Amniotic stem cell (primary cell): ENCODE measurements around the gene XRCC1.
"Not testable (repeated sequence)": the region's sequence is repeated elsewhere in the genome, so short reads cannot be mapped to it uniquely, and the experiment has no call there.

Experiments
- DNase-seq: peaks from one replicate; lab custom pipeline; 2025; lab: John Stamatoyannopoulos, UW

Gene XRCC1

DNA sequence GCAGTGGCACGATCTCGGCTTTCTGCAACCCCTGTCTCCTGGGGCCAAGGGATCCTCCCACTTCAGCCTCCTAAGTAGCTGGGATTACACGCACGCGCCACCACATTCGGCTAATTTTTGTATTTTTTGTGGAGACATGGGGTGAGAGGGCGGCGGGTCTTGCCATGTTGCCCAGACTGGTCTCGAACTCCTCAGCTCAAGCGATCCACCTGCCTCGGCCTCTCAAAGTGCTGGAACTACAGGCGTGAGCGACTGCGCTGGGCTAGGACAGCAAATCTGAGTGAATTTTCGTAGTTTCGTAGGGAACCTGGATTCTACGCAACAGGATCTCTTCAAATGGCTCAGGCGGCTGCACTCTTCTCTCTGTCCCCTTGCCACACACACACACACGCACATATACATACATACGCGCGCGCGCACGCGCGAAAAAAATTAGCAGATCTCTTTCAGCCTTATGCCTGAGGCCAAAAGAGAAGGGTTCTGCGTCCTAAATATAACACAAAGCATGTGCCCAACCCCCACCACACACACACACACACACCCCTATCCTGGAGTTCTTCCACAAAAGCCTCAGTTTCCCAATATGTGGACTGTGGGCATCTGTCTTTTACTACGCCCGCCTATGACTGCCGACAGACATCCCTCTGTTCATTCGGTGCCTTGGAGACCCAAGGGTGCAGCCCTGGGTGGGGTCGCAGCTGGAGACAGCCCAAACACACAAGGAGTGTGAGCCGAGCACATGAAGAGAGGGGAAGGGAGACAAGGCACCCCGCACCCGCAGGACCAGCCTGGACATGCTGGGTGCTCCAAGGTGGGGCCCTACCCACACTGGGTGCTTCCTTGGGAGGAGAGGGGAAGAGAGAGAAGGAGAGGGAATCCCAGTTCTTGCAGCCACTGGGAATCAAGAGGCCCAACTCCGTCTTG is 890 bp upstream of the XRCC1 start:
- no peak for DNase-seq

DNA sequence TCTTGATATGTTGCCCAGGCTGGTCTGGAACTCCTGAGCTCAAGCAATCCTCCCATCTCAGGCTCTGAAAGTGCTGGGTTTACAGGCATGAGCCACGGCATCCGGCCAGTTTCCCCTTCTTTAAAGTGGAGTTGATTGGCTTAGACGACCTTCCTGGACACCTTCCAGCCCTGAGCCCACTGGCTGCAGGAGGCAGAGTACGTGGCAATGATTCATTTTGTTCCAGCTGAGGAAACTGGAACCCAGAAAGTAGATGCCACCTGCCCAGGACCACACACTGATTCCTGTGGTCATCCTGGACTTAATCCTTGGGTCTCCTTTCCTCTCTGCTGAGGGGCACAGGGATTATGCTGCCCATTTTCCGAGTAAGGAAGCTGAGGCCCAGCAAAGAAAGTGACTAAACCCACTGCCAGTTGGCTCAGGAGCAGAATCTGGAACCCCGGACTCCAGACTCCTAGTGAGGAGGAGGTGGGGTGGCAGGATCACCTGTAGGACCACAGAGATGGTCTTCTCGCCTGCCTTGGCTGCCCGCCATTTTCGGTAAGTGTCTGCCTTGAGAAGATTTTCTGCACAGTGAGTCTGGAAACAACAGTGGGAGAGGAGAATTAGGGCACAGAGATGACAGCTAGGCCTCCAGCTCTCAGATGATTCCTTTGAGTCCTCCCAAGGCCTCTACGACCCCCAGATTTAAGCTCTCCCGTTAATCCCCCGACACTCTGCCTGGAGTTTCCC is 737 bp downstream of the XRCC1 start:
- no peak for DNase-seq

DNA sequence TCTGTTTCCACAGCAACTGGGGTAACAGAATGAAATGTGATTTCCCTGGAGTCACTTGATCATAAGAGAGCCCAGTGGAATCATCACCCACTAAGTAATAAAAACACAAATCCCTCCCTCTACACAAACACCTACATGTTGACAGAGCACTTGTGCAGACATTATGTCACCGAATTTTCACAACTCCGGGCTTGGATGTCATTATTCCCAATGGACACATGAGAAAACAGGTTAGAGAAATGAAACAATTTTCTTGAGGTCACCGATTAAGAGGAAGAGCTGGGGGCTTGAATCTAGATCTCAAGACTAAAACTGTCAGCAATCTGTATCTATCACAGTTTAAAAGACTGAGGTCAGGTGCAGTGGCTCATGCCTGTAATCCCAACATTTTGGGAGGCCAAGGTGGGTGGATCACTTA is 3.1 kb downstream of the XRCC1 start:
- DNase-seq = no peak

DNA sequence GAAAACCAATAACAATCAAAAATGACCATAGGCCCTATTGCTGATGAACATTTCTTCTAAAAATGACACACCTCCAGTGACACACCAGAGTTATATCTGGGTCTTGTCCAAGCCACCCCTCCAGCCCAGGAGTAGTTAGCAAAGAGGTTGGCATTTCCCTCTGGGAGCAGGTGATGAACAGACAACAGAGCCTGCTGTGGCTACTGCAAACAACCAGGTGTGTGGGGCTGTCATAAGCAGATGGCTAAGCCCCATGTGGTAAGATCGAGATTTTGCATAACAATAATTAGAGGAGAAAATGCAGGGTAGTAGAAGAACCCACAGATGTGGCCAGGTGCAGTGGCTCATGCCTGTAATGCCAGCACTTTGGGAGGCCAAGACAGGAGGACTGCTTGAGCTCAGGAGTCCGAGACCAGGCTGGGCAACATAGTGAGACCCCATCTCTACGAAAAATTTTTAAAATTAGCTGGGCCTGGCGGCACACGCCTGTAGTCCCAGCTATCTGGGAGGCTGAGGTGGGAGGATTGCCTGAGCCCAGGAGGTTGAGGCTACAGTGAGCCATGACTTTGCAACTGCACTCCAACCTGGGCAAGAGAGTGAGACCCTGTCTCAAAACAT is 5.0 kb downstream of the XRCC1 start:
- no peak for DNase-seq

DNA sequence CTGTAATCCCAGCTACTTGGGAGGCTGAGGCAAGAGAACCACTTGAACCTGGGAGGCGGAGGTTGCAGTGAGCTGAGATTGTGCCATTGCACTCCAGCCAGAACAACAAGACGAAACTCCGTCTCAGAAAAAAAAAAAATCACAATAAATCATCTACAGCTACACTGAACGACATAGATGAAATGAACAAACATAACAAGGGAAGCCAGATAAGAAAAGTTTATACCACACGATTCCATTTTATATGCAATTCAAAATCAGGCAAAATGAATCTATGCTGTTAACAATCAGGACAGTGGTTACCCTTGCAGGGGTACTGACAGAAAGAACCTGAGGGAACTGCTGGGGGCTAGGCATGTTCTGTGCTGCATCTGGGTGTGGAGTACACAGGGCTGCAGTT is 5.7 kb downstream of the XRCC1 start:
- DNase-seq = no peak

DNA sequence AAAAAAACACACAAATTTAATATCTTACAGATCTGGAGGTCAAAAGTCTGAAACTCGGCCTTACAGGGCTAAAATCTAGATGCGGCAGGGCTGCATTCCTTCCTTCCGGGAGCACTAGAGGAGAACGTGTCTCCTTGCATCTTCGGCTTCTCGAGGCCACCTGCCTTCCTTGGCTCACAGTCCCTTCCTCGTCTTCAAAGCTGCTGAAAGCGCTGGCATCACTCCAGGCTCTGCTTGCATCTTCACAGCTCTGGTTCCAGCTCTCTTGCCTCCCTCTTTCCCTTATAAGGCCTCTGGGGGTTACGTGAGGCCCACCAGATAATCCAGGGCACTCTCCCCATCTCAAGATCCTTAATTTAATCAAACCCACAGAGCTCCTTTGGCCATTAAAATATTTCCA is 10.5 kb downstream of the XRCC1 start:
- DNase-seq = no peak

DNA sequence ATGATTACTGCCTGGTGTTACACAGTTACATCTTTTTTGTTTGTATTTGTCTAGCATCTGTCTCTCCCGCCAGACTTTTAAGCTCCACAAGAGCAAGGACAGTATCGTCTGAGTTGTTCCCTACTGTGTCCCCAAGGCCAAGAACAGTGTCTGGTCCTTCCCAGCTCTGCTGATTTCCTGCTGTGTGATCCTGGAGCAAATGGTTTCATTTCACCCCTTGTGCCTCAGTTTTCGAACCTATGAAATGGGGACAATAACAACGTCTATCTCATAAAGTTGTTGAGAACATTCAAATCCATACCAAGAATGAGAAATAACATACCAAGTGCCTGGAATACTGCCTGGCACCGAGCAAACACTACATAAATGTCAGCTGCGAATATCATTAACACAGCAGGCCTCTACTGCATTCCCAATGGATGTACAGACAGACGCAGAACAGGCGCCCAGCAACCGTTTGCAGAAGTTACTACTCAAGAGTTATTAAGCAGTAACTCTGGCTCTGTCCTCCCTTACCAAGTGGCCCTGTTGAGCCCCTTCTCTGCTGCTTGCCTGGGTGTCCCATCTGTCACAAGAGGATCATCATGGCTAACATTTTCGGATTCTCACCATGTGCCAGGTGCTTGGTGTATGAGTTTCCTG is 11.4 kb downstream of the XRCC1 start:
- DNase-seq = no peak

DNA sequence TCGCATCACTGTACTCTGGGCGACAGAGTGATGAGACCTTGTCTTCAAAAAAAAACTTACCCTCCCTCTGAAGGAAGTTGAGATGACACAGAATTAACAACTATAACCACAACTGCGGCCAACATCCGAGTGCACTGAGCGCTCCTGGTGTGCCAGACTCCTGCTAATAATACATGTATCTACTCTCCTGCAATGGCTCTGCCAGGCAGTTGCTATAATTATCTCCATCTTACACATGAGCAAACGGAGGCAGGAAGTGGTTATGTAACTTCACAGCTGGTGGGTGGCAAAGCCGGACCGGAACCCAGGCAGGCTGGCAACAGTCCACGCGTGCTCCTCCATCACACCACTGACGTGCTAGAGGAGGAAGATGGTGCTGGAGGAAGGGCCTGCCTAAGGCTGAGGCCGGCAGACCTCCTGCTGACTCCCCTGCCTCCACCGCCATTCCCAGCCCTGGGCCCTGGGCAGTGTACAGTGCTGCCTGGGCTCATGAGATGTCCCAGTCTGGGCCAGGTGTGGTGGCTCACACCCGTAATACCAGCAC is 12.6 kb downstream of the XRCC1 start:
- DNase-seq = no peak

DNA sequence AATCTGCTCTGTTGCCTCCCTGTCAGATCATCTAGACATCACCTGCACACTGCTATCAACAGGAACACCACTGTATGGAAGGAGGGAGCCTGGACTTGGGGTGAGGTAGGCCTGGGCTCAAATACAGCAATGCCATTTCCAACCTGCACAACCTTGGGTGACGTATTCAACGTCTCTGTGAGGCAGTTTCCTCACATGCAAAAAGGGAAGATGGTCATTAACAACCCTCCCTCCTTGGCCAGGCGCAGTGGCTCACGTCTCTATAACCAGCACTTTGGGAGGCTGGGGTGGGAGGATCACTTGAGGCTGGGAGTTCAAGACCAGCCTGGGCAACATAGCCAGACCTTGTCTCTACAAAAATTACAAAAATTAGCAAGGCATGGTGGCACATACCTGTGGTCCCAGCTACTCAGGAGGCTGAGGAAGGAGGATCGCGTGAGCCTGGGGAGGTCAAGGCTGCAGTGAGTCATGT is 13.1 kb downstream of the XRCC1 start:
- no peak for DNase-seq

DNA sequence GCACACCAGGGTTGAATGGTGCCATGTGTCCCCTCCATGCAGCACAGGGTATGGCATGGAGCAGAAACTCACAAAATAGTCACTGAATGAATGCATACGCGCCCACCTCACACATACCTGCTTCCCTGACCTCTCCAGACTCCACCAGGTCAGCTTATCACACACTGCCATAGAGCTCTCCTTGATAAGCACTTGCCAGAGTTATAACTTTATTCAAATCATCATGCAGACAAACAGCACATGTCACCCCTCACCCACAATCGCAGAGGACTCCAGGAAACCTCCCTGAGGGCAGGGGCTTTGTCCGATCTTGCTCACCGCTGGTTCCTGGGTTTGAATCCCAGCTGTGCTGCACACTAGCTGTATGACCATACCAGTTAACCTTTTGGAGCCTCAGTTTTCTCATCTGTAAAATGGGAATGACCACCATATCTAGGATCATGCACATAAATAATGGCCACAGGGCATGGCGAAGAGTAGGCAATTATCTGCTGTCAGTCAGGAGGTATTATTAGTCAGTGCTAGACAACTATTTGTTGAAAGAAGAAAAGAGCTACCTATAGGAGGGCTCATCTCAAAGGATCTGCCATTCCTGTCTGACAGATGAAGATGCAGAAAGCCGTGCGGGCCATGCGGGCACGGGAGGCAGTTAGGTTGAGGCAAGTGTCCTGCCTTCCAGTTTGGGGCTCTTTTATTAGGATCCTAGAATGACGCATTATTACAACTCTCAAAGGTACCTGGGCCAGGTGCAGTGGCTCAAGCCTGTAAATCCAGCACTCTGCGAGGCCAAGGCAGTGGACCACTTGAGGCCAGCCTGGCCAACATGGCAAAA is 14.0 kb downstream of the XRCC1 start:
- DNase-seq = no peak

DNA sequence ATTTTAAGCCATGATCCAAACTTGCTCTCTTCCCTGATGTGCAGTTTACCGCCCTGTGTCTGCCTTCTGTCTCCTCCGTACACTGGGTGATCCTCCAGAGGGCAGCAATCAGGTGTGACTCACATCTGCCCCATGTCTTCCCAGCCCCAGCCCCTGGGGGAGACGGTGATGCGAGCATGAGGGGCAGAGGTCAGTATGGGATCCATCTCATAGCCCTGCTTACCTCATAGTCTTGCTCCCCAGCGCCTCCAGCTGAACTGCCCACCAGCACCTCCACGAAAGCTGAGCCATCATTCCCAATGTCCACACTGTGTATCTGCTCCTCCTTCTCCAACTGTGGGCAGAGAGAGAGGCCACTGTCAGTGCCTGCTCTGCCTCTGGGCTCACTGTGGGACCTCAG is 14.6 kb downstream of the XRCC1 start:
- DNase-seq = no peak

DNA sequence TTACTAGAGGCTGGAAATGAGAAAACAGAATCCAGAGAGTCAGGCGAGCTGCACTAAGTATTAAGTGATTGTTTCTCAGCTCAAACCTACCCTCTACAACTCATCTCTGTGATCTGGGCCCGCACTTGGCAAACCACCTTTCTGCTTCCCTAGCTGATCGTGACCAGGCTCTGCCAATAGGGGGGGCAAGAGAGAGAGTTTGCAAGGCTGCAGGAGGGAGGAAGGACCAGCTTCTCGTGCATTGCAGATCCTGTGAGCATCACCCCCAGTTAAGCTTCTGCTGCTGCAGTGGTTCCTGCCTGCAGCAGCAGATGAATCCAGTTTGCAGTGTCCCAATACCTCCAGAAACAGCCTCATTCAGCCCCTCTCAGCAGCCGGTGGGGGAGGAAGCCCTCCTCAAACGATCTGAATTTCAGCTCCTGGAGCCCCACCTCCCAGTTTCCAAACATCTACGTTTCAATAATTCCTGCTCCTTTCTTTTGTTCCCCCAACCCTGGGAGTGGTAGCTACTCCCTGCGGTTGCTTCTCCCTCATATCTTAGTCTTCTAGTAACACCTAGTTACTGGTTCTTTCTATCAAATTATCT is 20.0 kb downstream of the XRCC1 start:
- DNase-seq = no peak

DNA sequence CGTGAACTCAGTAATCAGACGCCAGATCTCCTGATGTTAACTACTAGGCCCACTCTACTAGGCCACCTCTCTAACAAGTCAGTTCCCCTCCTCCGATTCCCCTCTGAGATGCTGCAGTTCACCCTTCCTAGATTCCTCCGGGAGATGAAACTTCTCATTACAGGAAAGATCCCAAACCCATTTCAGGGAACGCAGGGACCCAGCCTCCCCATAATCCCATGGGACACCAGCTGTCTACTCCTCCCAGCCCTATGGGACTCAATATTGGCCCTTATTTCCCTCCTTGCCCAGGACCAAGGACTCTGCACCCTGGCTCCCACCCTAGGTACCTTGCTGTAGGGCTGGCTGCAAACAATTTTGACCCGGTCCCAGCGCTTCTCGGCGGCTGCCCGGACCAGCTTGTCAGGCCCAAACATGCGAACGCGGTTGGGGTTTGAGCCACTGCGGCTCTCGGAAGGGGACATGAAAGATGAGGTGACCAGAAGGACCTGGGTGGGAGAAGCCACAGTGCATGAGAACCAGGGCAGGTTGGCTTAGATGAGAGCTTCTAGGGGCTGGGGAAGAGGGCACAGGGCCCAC is 20.9 kb downstream of the XRCC1 start:
- no peak for DNase-seq

DNA sequence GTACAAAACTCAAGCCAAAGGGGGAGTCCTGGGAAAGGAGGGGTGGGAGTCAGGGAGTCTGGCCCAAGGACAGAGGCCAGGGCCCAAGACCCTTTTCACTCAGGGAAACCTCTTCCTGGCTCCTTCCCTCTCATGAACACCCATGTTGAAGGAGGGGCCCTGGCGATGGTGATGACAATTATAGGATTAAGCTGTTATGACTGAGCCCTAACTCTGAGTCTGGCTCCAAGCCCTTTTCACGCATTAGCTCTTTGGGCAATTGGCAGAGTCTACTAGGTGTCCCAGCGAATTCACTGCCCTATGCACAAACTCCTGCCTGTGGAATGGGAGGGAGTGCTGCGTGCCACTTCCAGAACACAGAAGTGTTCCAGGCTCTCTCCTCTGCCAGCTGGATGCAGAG is 21.7 kb downstream of the XRCC1 start:
- no peak for DNase-seq

DNA sequence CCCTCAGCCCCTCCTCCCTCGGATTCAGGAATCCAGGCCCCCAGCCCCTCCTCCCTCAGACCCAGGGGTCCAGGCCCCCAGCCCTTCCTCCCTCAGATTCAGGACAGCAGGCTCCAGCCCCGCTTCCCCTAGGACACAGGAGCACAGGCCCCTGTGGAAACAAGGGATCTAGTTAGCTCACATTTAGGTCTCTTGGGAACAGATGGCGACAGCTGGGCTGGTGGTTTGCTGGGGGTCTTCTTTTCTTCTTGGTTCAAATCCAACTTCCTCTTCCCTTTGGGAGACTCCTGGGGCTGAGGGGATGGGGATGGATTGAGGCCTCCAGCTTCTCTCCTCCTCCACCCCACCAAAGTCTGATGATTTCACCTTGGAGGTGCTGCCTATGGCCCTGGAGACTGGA is 22.7 kb downstream of the XRCC1 start:
- DNase-seq = no peak

DNA sequence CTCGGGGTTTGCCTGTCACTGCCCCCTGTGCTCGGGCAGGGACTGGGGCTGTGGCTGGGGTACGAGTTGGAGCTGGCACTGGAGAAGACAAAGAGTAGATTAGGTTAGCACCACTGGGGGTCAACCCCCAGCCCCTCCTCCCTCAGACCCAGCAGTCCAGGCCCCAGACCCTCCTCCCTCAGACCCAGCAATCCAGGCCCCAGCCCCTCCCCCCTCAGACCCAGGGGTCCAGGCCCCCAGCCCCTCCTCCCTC is 23.2 kb downstream of the XRCC1 start:
- DNase-seq = no peak

DNA sequence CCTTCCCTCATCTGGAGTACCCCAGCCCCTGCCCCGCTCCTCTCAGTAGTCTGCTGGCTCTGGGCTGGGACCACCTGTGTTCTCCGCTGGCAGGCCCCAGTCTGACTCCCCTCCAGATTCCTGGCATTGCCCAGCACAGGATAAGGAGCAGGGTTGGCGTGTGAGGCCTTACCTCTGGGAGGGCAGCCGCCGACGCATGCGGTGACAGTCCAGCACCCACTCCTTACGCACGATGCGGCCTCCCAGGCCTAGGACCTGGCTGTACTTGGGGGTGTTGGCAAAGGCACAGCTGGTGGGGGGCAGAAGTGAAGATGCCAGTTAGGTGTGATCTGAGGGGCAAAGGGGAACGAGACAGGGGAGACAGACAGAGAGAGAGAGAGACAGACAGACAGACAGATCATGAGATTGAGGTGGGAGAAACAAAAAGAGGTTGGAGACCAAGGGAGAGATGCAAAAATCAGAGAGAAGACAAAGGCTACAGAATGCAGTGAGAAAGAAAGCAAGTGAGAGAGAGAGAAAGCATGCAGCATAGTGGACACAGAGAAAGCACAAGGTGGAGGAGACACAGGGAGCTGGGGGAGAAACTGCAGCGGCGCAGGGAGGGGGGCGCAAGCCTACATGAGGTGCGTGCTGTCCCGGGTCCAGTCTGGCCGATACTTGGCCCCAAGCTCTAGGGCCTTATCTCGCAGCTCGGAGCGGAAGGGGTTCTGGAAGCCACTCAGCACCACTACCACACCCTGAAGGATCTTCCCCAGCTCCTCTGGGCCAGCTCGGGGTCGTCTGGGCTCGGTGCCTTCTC is 23.7 kb downstream of the XRCC1 start:
- DNase-seq = no peak

DNA sequence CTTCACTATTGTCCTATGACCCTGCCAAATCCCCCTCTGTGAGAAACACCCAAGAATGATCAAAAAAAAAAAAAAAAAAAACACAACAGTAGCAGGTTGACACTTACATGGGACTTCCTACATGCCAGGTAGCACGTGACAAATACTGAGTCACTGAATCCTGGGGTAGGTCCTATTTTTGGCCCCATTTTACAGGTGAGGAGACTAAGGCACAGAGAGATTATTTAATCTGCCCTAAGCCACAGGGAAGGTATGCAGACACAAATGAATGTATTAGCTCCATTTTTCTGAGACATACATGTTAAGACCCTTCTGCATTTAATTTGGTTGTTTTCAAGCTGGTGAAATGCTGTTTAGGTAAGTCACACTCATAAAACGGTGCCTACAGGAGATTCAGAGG is 26.6 kb downstream of the XRCC1 start:
- no peak for DNase-seq

DNA sequence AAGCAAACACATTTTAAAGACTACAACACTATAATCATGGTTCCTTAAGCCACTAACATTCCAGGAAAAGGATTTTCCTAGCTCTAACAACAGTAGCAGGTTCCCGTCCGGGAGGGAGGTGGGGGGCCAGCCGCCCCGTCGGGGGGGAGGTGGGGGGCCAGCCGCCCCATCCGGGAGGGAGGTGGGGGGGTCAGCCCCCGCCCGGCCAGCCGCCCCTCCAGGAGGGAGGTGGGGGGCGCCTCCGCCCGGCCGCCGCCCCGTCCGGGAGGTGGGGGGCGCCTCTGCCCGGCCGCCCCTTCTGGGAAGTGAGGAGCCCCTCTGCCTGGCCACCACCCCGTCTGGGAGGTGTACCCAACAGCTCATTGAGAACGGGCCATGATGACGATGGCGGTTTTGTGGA is 27.4 kb downstream of the XRCC1 start:
- DNase-seq = not testable (repeated sequence)

DNA sequence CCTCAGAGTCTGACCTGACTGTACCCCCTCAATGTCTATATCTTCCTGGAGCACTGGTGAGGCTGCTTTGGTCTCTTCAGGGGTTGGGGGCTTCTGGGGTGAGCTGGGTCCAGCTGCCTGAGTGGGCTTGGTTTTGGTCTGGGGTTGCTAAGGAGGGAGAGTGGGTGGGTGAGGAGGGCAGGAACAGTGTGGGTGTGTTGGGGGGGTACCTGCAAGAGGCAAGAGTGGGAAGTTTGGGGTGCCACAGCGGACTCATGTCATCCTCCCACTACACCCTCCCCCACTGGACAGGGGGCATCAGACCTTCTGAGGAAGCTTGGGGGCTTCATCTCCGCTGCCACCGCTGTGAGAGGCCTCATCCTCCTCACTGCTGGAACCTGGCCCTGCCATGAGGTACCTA is 28.7 kb downstream of the XRCC1 start:
- DNase-seq = no peak
